SH-SY5Y (cell line): Measurements from ENCODE around the gene GPA33.

Experiments used
- GATA2 ChIP-seq: IDR thresholded peaks from 2 replicates; pipeline ENCODE4 v1.6.1; 2011; ENCODE audit warnings: mild to moderate bottlenecking, low read depth, low read length
- GATA3 ChIP-seq: IDR thresholded peaks from 2 replicates; pipeline ENCODE4 v1.6.1; 2011; ENCODE audit warnings: low read depth, mild to moderate bottlenecking, low read length, moderate library complexity

DNA sequence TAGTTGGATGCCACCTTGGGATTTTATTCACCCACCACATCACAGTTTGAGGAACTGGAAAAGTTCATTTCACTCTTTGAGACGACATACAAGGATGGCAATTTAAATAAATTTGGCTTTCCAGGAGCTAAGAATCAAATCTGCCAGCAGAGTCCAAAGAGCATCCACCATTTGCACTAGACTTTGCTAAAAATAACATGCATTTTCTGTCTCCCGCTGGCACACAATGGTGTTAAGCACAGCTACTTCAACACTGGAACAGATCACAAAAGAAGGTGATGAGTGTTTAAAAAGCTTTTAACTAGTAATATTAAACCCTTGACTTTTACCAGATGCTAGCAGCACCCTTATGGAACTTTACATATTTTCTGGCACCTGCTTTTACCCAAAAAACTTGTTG, 56.5 kb downstream of the GPA33 start:
- no peak for TF ChIP-seq GATA2
- TF ChIP-seq GATA3 = no peak
